NCI-H2029 treated with DMSO at 0.1 percent for 48 hours (cell line): Measurements from ENCODE around the gene HDAC4.
A peak's percentile ranks its signal among the peaks of the same experiment; 100 is the strongest.

ENCODE experiments used
- DNase-seq: peaks from one replicate; lab custom pipeline; 2025; lab: John Stamatoyannopoulos, UW

The HDAC4 gene

DNA sequence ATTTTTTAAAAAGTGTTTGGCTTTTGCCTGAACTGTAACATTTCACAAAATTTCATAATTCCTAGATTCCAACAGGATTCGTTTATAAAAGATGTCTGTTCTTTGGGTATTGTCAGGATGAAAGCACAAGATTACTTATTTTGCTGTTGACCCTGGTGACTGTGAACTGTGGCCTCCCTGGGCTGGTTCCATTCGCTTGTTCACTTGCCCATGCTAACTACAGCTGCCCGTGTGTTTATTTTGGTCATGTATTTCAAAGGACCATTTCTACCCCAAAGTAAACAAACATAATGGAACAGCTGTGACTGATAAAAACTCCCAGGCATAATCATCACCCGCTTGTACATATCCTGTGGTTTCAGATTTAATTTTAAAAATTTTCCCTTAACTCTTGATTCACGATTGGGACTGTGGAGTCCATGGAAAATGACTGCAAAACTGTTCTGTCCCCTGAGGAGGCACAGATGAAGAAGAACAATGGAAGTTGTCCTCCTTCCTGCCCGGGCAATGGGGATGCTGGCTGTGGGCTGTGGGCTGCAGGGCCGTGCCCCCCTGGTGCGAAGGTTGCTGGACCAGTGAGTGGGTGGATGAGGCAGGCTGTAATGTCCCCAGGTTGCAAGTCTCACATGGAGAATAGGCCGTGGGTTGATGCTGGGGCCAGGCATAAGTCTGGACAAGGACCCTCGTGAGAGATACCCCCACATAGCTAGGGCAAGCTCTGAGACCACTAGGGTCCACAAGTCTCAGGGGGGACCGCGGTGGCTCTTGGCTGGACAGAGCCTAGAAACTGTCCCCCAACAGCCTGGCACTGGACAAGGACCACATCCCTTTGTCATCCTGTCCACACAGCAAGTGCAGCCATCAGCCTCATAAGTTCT is 28.9 kb upstream of the HDAC4 start:
- no peak for DNase-seq

- no peak for DNase-seq
These were observed 24.8 kb upstream of the HDAC4 start for GRCh38 chr2:239425631-239426030.

DNA sequence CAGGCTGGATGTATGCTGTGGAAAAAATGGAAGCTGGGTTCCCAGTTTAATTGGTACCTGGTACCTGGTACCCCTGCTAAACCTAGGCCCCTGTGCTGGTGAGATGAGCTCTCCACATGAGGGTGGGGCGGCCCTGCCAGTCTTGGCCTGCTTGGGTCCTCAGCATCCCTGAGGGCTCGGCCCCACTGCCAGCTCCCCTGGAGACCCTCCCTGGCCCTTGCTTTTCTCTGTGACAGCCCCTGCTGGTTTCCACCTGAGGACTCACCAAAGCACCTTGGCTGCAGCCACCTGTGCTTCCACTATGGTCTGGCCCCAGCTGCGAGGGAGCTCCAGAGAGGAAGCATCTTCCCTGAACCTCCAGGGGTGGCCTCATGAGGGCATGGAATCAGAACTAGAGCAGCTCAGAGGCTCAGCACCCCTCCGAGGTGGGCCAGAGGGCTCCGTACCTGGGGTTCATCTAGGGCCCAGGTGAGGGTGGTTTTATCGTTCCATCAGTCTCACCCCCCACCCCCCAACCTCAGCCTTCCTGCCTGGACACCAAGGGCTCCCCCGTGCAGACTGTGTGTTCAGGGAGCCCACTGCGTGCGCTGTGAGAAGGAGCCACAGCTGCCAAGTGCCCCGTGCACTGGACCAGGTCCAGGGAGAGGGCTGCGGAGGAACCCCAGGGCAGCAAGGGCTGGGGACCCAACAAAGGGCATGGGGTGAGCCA is 23.7 kb upstream of the HDAC4 start:
- no peak for DNase-seq

GRCh38 chr2:239423551-239423950 is 22.7 kb upstream of the HDAC4 start:
- DNase-seq = no peak

GRCh38 chr2:239421851-239422250 is 21.0 kb upstream of the HDAC4 start:
- no peak for DNase-seq

DNA sequence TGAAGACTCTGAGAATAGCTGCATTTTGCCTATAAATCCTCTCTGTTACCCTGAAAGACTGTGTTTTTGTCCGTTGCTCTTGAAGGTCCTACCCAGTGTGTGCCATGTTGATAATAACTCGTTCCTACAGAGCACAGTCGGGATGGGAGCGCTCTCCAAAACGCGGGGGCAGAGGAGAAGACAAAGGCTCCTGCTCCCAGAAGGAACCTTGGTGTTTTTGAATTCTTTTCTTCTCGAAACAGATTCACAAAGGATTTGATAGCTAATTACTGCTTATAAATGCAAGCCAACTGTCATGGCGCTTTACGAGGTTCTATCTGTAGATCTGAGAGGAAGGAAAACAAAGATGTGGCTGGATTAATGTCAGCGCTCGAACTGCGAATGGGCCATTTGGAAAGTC is 19.3 kb upstream of the HDAC4 start:
- DNase-seq = no peak

DNA sequence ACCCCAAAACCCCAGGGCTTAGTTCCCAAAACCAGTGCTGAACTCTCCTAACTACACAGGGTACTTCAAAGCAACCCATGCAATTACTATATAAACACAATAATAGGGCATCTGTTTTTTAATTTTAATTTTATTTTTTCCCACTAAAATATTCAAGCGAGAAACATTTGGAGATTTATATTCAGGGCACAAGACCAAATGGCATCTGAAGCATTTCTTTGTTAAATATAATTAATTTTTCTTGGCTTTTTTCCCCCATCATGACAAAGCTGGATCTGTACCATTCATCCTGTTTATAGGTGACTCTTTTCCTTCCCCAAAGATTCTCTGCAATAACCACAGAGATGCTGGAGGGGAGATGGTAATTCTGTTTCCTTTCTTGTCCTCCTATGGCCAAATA is 18.1 kb upstream of the HDAC4 start:
- DNase-seq = no peak

DNA sequence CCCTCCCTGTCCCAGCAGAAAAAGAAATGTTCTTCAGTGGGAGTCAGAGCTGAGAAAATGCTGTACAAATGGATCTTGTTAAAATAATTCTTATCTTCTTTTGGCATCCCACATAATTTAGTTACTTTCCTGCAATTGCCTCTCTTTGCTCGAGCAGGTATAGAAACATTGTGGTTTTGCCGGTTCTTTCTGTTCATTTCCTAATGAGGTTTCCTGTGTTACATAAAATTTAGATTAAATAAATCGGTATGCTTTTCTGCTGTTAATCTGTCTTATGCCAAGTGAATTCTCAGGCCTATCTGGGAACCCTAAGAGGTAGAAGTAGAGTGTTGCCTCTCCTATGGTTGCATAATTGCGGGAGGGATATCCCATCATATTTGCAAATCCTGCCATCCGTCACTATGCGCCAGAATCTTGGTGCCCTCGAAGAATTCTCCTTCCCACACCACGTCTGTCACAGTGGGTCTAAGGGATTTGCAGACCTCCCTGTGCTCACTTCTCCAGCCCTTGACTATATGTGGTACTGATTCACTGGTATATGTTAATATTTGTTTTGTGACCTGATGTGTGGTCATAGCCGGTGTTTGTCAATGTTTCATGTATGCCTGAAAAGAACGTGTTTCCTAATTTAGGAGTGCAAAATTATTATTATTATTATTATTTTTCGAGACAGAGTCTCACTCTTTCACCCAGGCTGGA is 12.2 kb upstream of the HDAC4 start:
- no peak for DNase-seq

GRCh38 chr2:239411549-239412319 is 10.9 kb upstream of the HDAC4 start:
- DNase-seq = no peak

DNA sequence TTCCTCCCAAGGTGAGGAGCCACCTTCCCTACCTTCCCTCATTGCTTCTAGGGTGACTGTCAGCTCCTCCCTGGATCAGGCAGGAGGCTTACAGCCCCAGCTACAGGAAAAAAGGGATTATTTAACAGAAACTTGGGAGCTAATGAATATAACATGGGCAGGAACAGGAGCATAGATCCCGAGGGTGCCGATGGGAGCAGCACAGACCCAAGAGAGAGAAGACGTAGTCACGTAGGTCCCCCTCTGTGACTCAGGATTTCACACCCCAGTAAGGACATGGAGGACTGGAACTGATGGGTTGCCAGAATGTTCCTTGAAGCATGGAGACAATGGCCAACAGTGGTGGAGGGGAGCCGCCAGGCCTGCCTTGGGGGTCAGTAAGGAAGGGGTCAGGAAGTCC is 10.3 kb upstream of the HDAC4 start:
- no peak for DNase-seq

GRCh38 chr2:239409976-239410375 is 9.2 kb upstream of the HDAC4 start:
- DNase-seq = no peak

DNA sequence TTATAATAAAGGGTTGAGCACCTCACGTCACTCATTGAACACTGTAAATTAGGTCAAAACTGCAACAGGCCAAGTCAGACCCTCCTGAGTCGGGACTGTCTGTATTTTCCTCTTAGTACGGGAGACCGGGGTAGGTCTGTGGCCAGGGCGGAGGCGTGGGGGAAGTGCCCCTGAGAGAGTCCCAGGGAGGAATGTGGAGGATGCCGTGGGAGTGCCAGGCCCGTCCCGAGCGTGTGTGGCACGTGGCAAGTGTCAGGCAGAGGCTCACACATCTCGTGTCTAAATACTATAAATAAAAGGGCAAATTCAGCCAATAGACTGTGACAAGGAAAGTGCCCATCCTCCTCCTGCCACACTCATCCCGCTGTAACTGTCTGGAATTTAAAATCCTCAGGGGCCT is 6.3 kb upstream of the HDAC4 start:
- no peak for DNase-seq

GRCh38 chr2:239406316-239406995 is 5.6 kb upstream of the HDAC4 start:
- no peak for DNase-seq

GRCh38 chr2:239405071-239405470 is 4.3 kb upstream of the HDAC4 start:
- no peak for DNase-seq

GRCh38 chr2:239402666-239403065 is 1.8 kb upstream of the HDAC4 start:
- DNase-seq = no peak

DNA sequence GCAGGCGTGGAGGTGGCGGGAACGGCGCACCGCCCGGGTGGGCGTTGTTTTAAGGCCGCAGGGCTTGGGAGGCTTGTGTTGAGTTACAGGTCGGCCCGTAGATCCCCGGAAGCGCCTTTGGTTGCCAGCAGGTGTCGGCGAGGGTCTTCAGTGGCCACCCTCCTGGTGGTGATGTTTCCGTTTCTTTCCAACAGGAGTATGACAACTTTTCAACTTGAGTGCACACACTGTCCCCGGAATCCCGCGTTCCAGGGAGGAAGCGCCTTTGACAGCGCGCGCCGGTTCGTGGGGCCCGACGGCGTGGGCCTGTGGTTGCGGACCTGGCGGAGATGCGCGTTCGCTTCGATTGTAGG is 1.0 kb upstream of the HDAC4 start:
- peak; percentile 38 for DNase-seq

DNA sequence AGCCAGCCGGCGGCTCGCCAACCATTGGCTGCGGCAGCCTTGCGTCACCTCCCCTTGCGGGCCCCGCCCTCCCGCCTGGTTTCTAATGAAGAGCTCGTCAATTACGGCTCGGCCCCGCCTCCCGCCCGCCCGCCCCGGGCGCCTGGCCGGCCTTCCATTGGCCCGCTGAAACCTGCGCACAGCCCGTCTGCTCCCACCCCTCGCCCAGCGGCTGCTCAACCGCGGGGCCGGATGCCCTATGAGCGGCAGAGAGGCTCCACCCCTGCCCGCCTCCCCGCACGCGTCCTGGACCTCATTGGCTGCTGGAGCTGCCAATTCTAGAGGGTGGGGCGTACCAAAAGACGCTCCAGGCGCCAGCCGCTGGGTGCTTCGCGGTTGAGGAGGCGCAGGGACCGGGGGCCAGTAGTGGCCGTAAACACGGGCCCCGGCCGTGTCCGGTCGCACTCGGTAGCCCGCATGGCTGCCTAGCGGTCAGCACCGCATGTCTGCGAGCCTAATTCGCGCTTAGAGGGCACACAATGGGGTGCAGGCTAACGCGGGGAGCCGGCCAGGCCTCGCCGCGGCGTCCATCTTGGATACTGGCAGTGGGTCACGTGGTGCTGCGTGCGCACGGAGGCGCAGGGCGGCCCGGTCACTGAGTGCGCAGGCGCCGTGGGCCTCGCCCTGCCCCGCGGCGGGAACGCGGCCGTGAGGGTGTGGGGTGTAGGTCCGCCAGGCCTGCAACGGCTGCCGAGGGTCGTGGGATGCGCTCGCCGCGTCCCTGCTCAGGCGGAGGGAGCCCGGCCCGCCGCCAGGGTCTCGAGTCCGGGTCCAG is 454 bp upstream of the HDAC4 start:
- DNase-seq = peak; percentile 91

DNA sequence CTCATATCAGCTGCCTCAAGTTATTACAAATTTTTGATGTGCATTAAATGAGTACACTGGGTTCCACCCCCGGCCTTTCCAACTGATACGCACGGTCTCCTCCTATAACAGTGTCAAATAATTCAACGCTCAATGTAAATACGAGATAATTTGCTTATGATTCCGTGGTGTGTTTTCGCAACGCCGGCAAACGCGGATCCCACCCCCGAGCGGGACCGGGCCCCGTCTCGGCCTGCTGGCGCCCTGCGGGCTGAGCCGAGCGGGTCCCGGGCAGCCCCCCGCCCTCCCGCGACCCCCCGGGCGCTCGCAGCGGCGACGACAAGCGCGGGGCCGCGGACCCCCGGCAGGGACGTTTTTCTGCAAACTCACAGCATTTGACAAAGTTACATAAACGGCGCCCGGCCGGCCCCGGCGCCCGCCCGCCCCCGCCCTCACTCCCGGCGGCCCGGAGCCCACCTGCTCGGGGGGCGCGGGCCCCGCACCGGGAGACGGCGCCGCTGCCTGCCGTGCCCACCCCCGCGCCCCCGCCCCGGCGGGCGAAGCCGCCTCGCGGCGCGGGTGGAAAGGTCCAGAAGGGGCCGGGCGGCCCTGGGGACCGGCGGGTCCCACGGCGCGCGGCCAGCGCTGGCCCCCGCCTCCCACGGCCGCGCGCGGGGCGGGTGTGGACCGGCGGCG is 762 bp downstream of the HDAC4 start:
- DNase-seq = no peak

- no peak for DNase-seq
These were observed 1.3 kb downstream of the HDAC4 start for GRCh38 chr2:239399433-239399920.

DNA sequence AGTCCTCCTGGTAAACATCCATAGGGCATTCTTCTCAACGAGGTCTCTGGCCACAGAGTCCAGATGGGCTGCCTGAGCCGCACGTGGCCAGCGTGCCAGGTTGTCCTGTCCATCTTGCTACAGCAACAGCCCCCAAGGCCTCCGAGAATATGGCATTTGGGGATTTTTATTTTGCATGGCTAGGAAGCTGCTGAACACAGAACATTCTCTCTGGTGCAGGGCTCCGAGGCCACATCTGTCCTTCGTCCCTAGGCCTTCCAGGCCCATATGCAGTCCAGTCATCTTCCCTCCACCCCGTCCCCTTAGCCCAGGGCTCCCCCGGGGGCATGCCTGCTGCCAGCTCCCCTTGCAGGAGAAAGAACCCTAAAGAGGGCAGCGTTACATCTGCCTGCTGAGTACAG is 2.3 kb downstream of the HDAC4 start:
- DNase-seq = no peak
